ENCODE data around the gene FAM240B.

The FAM240B gene

GRCh38 chr9:38670542-38671371, 49.2 kb downstream of the FAM240B start:
- no peak for DNase-seq (ENCODE audit: low read depth in 1 of 2, low spot score in 1 of 2)

- DNase-seq (ENCODE audit: low read depth in 1 of 2, low spot score in 1 of 2): no peak
Observed at GRCh38 chr9:38668791-38669466, 51.0 kb downstream of the FAM240B start.

GRCh38 chr9:38662763-38663593, 57.0 kb downstream of the FAM240B start:
- DNase-seq (ENCODE audit: low read depth in 1 of 2, low spot score in 1 of 2): no peak

GRCh38 chr9:38659538-38659937, 60.4 kb downstream of the FAM240B start:
- DNase-seq (ENCODE audit: low read depth in 1 of 2, low spot score in 1 of 2): no peak

- no peak for DNase-seq (ENCODE audit: low read depth in 1 of 2, low spot score in 1 of 2)
Observed at GRCh38 chr9:38656896-38657295, 63.0 kb downstream of the FAM240B start.

- DNase-seq (ENCODE audit: low read depth in 1 of 2, low spot score in 1 of 2): no peak
Observed at GRCh38 chr9:38652486-38652885, 67.4 kb downstream of the FAM240B start.

- no peak for DNase-seq (ENCODE audit: low read depth in 1 of 2, low spot score in 1 of 2)
Observed at GRCh38 chr9:38652044-38652443, 67.9 kb downstream of the FAM240B start.

GRCh38 chr9:38651400-38652042, 68.4 kb downstream of the FAM240B start:
- DNase-seq (ENCODE audit: low read depth in 1 of 2, low spot score in 1 of 2): no peak

GRCh38 chr9:38650564-38650963, 69.4 kb downstream of the FAM240B start:
- DNase-seq (ENCODE audit: low read depth in 1 of 2, low spot score in 1 of 2): no peak

- DNase-seq (ENCODE audit: low read depth in 1 of 2, low spot score in 1 of 2): no peak
Observed at GRCh38 chr9:38649731-38650363, 70.1 kb downstream of the FAM240B start.

GRCh38 chr9:38644601-38645000, 75.3 kb downstream of the FAM240B start:
- no peak for DNase-seq (ENCODE audit: low read depth in 1 of 2, low spot score in 1 of 2)

All from activated CD4-positive, alpha-beta T cell treated with anti-CD3 and anti-CD28 coated beads, Interleukin-2, amount 50 U/mL, for 24 hours (primary cell).